Neural crest cell (in vitro differentiated cells): ENCODE data around the gene XRCC1. TPM values are rescaled to one million over a fixed set of nuclear protein-coding genes. Genes with fewer than 3 reads are reported as not detected.

Experiments
- DNase-seq: peaks from one replicate; pipeline ENCODE4 v3.0.0; 2021; ENCODE audit warnings: low read depth, mixed read lengths, low spot score
- H3K27ac Mint-ChIP-seq: one replicate; pipeline ENCODE4 v1.8.0; 2021; ENCODE audit warnings: mild to moderate bottlenecking, mixed read lengths; ENCODE audit not compliant: unreplicated experiment
- H3K27me3 Mint-ChIP-seq: 2 replicates; pipeline ENCODE4 v1.8.0; 2021; ENCODE audit warnings: low read depth, mild to moderate bottlenecking, mixed read lengths
- H3K36me3 Mint-ChIP-seq: 2 replicates; pipeline ENCODE4 v1.8.0; 2021; ENCODE audit warnings: low read depth, mild to moderate bottlenecking, mixed read lengths
- H3K4me1 Mint-ChIP-seq: 2 replicates; pipeline ENCODE4 v1.8.0; 2021; ENCODE audit warnings: mixed read lengths
- H3K4me3 Mint-ChIP-seq: one replicate; pipeline ENCODE4 v1.8.0; 2021; ENCODE audit warnings: mild to moderate bottlenecking, mixed read lengths
- H3K9me3 Mint-ChIP-seq: 2 replicates; pipeline ENCODE4 v1.8.0; 2021; ENCODE audit warnings: mixed read lengths
- total RNA-seq: library from RNA; stranded (reverse); gene quantifications from 2 replicates; pipeline ENCODE4 v1.2.1, GENCODE V29; 2021
- TF ChIP-seq, protein P1 (sequence below): fragments of 200-600 bp; sonication (generic); conservative IDR thresholded peaks from 2 replicates; pipeline ENCODE4 v1.5.0; 2021; ENCODE audit warnings: antibody characterized with exemption, mild to moderate bottlenecking

XRCC1 gene
- total RNA-seq, 1 donor from 2014 or later, result 79.4 TPM

DNA sequence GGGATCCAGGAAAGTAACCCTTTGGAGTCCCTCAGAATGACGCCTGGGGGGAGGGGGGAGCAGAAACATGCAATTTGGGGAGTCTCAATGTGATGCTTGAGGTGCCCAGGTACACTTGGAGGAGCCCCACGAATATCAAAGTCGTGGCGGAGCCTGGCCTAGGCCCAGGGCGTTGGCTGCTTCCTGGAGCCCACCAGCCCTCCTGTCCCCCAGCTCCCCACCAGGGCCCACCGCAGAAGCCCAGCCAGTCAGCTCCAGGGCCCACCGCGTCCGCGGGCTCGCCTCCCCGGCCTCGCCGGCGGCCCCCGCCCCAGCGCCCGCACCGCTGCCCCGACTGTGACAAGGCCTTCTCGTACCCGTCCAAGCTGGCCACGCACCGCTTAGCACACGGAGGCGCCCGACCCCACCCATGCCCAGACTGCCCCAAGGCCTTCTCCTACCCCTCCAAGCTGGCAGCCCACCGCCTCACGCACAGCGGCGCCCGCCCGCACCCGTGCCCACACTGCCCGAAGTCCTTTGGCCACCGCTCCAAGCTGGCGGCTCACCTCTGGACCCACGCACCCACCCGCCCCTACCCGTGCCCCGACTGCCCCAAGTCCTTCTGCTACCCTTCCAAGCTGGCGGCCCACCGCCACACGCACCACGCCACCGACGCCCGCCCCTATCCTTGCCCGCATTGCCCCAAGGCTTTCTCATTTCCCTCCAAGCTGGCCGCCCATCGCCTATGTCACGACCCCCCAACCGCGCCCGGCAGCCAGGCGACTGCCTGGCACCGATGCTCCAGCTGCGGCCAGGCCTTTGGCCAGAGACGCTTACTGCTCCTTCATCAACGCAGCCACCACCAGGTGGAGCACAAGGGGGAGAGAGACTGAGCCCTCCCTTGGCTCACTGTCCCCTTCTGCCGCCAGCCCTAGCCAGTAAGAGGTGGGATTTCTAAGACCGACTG is 40.2 kb downstream of the XRCC1 start:
- DNase-seq, result peak; percentile 68
- H3K4me3 Mint-ChIP-seq, result peak overlapping the region; percentile 84
- peaks cover 6% of the 10 kb centered on the region for H3K9me3 Mint-ChIP-seq
- H3K27ac Mint-ChIP-seq, result no peak overlapping the region
- peaks cover 26% of the 10 kb centered on the region for H3K36me3 Mint-ChIP-seq
- peaks cover 9% of the 10 kb centered on the region for H3K27me3 Mint-ChIP-seq
- H3K4me1 Mint-ChIP-seq, result peaks cover 30% of the 10 kb centered on the region
- TF ChIP-seq, protein P1, sequence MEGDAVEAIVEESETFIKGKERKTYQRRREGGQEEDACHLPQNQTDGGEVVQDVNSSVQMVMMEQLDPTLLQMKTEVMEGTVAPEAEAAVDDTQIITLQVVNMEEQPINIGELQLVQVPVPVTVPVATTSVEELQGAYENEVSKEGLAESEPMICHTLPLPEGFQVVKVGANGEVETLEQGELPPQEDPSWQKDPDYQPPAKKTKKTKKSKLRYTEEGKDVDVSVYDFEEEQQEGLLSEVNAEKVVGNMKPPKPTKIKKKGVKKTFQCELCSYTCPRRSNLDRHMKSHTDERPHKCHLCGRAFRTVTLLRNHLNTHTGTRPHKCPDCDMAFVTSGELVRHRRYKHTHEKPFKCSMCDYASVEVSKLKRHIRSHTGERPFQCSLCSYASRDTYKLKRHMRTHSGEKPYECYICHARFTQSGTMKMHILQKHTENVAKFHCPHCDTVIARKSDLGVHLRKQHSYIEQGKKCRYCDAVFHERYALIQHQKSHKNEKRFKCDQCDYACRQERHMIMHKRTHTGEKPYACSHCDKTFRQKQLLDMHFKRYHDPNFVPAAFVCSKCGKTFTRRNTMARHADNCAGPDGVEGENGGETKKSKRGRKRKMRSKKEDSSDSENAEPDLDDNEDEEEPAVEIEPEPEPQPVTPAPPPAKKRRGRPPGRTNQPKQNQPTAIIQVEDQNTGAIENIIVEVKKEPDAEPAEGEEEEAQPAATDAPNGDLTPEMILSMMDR, result peak; percentile 60

GRCh38 chr19:43534305-43534815 is 41.0 kb downstream of the XRCC1 start:
- H3K36me3 Mint-ChIP-seq, result peaks cover 20% of the 10 kb centered on the region
- H3K4me1 Mint-ChIP-seq, result peaks cover 30% of the 10 kb centered on the region
- peak overlapping the region; percentile 50 for H3K27ac Mint-ChIP-seq
- TF ChIP-seq, protein P1, result no peak
- DNase-seq, result no peak
- H3K4me3 Mint-ChIP-seq, result peak overlapping the region; percentile 91
- peaks cover 6% of the 10 kb centered on the region for H3K9me3 Mint-ChIP-seq
- H3K27me3 Mint-ChIP-seq, result peaks cover 9% of the 10 kb centered on the region

DNA sequence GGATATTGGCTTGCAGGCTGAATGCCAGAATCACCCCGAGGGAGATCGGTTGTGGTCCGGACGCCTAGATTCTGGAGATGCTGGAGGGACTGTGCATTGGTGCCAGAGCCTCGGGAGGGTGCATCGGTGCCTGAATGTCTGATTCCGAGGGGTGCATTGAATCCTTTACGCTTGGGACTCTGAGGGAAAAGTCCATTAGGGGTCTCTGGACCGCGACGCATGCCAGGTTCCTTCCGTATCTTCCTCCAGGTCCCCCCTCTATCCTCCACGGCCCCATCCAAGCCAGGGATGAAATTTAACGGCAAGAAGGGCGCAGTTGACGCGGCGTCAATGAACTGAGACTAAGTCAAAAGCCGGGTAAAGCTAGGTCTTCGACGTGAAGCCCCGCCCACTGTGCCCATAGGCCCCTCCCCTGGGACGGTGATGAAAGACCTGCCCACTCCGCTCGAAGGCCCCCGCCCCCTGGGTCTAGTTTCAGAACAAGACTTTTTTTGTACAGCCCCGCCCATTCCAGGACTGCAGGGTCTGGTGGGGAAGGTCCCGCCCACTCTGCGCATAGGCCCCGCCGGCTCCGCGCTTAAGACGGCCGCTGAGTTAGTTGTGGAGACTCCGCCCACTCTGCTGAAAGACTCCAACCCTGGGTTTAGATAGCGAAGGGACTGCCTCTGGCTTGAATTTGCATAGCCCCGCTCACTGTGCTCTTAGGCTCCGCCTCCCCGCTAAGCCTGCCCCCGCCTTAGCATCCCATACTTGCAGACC is 41.6 kb downstream of the XRCC1 start:
- Mint-ChIP-seq H3K4me1 (peaks cover 30% of the 10 kb centered on the region), H3K9me3 (peaks cover 3% of the 10 kb centered on the region), H3K4me3 (peak overlapping the region; percentile 91), H3K36me3 (peaks cover 14% of the 10 kb centered on the region), H3K27me3 (peaks cover 9% of the 10 kb centered on the region), H3K27ac (peak overlapping the region; percentile 96)
- TF ChIP-seq, protein P1, result no peak
- peak; percentile 99 for DNase-seq

DNA sequence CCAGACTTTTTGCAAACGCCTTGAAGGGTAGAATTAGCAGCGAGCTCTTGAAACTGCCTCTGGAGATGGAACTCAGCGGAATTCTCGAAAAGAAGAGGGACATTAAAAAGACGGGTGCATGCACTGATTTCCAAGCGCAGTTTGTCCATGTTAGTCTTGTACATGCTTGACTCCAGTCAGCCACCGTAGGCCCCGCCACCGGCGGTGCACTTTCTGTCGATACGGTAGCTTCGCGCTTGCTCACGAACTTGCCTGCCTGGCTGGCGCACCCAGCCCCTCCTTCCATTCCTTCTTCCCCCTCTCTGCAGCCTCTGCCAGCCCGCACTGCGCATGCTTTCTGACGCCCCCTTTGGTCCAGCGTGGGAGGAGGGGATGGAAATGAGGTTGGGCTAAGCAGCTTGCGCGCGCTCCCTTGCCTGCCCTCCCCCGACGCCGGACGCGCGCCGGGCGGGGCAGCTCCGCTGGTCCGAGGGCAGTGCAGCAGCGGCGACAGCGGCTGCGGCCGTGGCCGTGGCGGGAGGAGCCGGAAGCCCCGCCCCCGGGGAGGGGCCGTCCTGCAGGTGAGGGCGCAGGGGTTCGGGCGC is 42.3 kb downstream of the XRCC1 start, which contains the start of gene ZNF575:
Gene ZNF575, plus strand, starts transcription at position 227 of the 584 bp plus-strand sequence. CDS start 1,235 bp downstream, outside the sequence.
- TF ChIP-seq, protein P1, result no peak
- H3K27ac Mint-ChIP-seq, result peak within 1 kb of the TSS; percentile 96
- H3K4me1 Mint-ChIP-seq, result peaks cover 33% of the 10 kb centered on the region
- peaks cover 9% of the 10 kb centered on the region for H3K27me3 Mint-ChIP-seq
- H3K9me3 Mint-ChIP-seq, result no peaks in the 10 kb centered on the region
- H3K4me3 Mint-ChIP-seq, result peak within 1 kb of the TSS; percentile 91
- peaks cover 8% of the 10 kb centered on the region for H3K36me3 Mint-ChIP-seq
- DNase-seq, result peak; percentile 89

- TF ChIP-seq, protein P1, result no peak
- Mint-ChIP-seq H3K4me1 (peaks cover 37% of the 10 kb centered on the region), H3K9me3 (no peaks in the 10 kb centered on the region), H3K27me3 (peaks cover 9% of the 10 kb centered on the region), H3K27ac (peak overlapping the region; percentile 8), H3K4me3 (peak overlapping the region; percentile 89), H3K36me3 (peaks cover 6% of the 10 kb centered on the region)
- DNase-seq, result peak; percentile 14
Measured at GRCh38 chr19:43532571-43532961, 42.8 kb downstream of the XRCC1 start.
